Ovary (tissue), 1 donor: ENCODE data around the gene KHDC4.

Source experiments
- EP300 ChIP-seq: sonication (generic); formaldehyde crosslinking; IDR thresholded peaks from one replicate; pipeline ENCODE4 v1.6.1; 2017; ENCODE audit warnings: antibody characterized with exemption
- POLR2A ChIP-seq: fragments of 450-650 bp; IDR thresholded peaks from one replicate; pipeline ENCODE4 v1.6.1; 2017; ENCODE audit warnings: antibody characterized with exemption, mild to moderate bottlenecking, moderate library complexity

DNA sequence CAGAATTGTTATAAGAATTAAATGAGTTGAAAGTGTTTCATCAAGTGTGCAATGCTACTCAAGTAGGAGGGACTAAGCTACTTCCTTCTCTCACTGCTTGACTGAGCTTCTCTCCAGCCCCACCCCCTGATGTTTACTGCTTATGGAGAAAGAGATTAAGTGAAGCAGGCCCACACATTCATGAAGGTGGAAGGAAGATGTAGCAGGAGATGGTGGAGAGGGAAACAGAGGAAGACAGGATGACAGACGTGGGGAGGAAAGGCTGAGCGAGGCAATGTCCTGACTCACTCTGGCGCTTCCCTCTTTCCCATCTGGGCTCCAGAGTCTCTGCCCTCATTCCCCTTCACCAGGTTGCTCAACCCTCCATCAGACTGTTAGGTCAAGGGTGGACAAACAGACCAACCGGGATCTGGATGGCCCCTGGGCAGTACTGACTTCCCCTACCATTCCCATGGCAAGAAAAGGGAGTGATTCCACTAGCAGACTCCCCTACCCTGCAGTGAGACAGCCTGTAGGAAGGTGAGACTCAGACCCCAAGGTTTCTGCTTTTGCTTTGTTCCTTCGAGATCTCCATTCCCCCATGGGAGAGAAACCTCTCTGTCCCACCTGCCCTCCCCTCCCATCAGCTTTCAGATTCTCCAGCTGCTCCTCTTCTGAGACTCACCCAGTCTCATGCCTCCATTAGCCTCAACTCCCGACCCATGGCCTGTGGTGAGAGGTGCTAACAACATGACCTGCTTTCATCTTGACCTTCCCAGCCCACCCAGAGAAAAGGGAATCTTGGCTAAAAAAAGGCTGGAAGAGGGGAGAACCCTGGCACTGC is 47.3 kb upstream of the KHDC4 start:
- TF ChIP-seq POLR2A (no peak), EP300 (no peak)
